ENCODE results near the gene VSX2.
A peak's percentile ranks its signal among the peaks of the same experiment; 100 is the strongest.

Gene VSX2

GRCh38 chr14:74238974-74239847 is at the start of gene VSX2:
TSS of gene VSX2 (plus strand) at chr14:74239449. CDS start at chr14:74239562, 113 bp downstream.
- DNase-seq (ENCODE audit: low read depth in 2 of 2): no peak

GRCh38 chr14:74190927-74191575 is 48.2 kb upstream of the VSX2 start:
- DNase-seq (ENCODE audit: low read depth in 2 of 2): no peak

- DNase-seq (ENCODE audit: low read depth in 2 of 2): no peak
These were observed 44.6 kb upstream of the VSX2 start for GRCh38 chr14:74194506-74195274.

- no peak for DNase-seq (ENCODE audit: low read depth in 2 of 2)
These were observed 43.6 kb upstream of the VSX2 start for GRCh38 chr14:74195623-74196022.

- DNase-seq (ENCODE audit: low read depth in 2 of 2): no peak
These were observed 40.6 kb upstream of the VSX2 start for GRCh38 chr14:74198441-74199234.

- DNase-seq (ENCODE audit: low read depth in 2 of 2): no peak
These were observed 37.1 kb upstream of the VSX2 start for GRCh38 chr14:74202113-74202512.

GRCh38 chr14:74203639-74204038 is 35.6 kb upstream of the VSX2 start:
- DNase-seq (ENCODE audit: low read depth in 2 of 2): no peak

GRCh38 chr14:74204491-74204890 is 34.8 kb upstream of the VSX2 start:
- DNase-seq (ENCODE audit: low read depth in 2 of 2): no peak

GRCh38 chr14:74205882-74206281 is 33.4 kb upstream of the VSX2 start:
- DNase-seq (ENCODE audit: low read depth in 2 of 2): no peak

- no peak for DNase-seq (ENCODE audit: low read depth in 2 of 2)
These were observed 31.3 kb upstream of the VSX2 start for GRCh38 chr14:74207943-74208342.

- no peak for DNase-seq (ENCODE audit: low read depth in 2 of 2)
These were observed 30.6 kb upstream of the VSX2 start for GRCh38 chr14:74208642-74209041.

GRCh38 chr14:74211945-74212580 is 27.2 kb upstream of the VSX2 start:
- no peak for DNase-seq (ENCODE audit: low read depth in 2 of 2)

GRCh38 chr14:74213907-74214803 is 25.1 kb upstream of the VSX2 start:
- DNase-seq (ENCODE audit: low read depth in 2 of 2): no peak

- DNase-seq (ENCODE audit: low read depth in 2 of 2): no peak
These were observed 22.6 kb upstream of the VSX2 start for GRCh38 chr14:74216671-74217070.

GRCh38 chr14:74217672-74218448 is 21.4 kb upstream of the VSX2 start:
- DNase-seq (ENCODE audit: low read depth in 2 of 2): peak; percentile 36 to 64

- DNase-seq (ENCODE audit: low read depth in 2 of 2): no peak
These were observed 20.8 kb upstream of the VSX2 start for GRCh38 chr14:74218462-74218861.

GRCh38 chr14:74219277-74220205 is 19.7 kb upstream of the VSX2 start:
- DNase-seq (ENCODE audit: low read depth in 2 of 2): no peak

GRCh38 chr14:74220991-74221390 is 18.3 kb upstream of the VSX2 start:
- DNase-seq (ENCODE audit: low read depth in 2 of 2): no peak
